A549 (cell line): Measurements from ENCODE around the gene ITIH3. TPM values are rescaled to one million over a fixed set of nuclear protein-coding genes. Genes with fewer than 3 reads are reported as not detected.

ENCODE experiments used
- ATAC-seq, 2 experiments: fragments of 200-7000 bp in 1 of 2; fragments of >200 bp in 1 of 2; cut with Nextera tagmentation in 1 of 2; cut with Tn5 transposase in 1 of 2; 3 replicates each; pipeline versions ENCODE4 v1.8.0 to v1.9.1; 2018 to 2020; ENCODE audit warnings: mild to moderate bottlenecking in 1 of 2, moderate library complexity in 1 of 2
- CTCF ChIA-PET: fragments of 300-600 bp; sonication (Branson Sonifier 250); formaldehyde crosslinking; extraction: SDS; loops from one replicate; lab custom pipeline; 2021; ENCODE audit warnings: antibody characterized with exemption, inconsistent platforms; lab: Yijun Ruan, JAX
- POLR2A ChIA-PET: fragments of 350-600 bp; formaldehyde crosslinking; extraction: SDS; loops from one replicate; lab custom pipeline; 2021; ENCODE audit warnings: antibody characterized with exemption, inconsistent platforms; lab: Yijun Ruan, JAX
- DNase-seq, 2 experiments: peaks; one replicate each; pipeline versions ENCODE4 v3.0.0 to v3.0.0-alpha.2; 2011 to 2016; ENCODE audit warnings: low read depth in 1 of 2, low spot score in 1 of 2
- FAIRE-seq: peaks from 2 replicates; lab custom pipeline; 2011; peaks lifted over from hg19 to GRCh38; lab: Jason Lieb, UNC
- H3K27ac ChIP-seq, 2 experiments: fragments of >200 bp; sonication (Bioruptor Twin); formaldehyde crosslinking; 3 replicates each; pipeline ENCODE4 v1.5.1; 2016 to 2017
- H3K4me1 ChIP-seq: fragments of >200 bp; sonication (Bioruptor Twin); formaldehyde crosslinking; 3 replicates; pipeline ENCODE4 v1.6.1; 2016
- H3K4me2 ChIP-seq: fragments of >200 bp; sonication (Bioruptor Twin); formaldehyde crosslinking; 3 replicates; pipeline ENCODE4 v1.6.1; 2016
- H3K4me3 ChIP-seq: fragments of >200 bp; sonication (Bioruptor Twin); formaldehyde crosslinking; 3 replicates; pipeline ENCODE4 v1.5.1; 2016
- H3K9me3 ChIP-seq: fragments of >200 bp; sonication (Bioruptor Twin); formaldehyde crosslinking; 3 replicates; pipeline ENCODE4 v1.6.1; 2016
- CBX2 ChIP-seq: fragments of 200-600 bp; sonication (generic); IDR thresholded peaks from 2 replicates; pipeline ENCODE4 v1.6.1; 2016; ENCODE audit warnings: low read depth, mild to moderate bottlenecking, borderline replicate concordance
- EHMT2 ChIP-seq: fragments of 200-600 bp; sonication (generic); IDR thresholded peaks from 2 replicates; pipeline ENCODE4 v1.6.1; 2016; ENCODE audit warnings: antibody characterized with exemption, low read depth, mild to moderate bottlenecking, moderate library complexity
- ESRRA ChIP-seq: fragments of 150-350 bp; IDR thresholded peaks from 2 replicates; pipeline ENCODE4 v1.6.1; 2014; ENCODE audit warnings: mild to moderate bottlenecking, low read length, borderline replicate concordance
- GATA3 ChIP-seq: IDR thresholded peaks from 2 replicates; pipeline ENCODE4 v1.6.1; 2012; ENCODE audit warnings: borderline replicate concordance
- HDAC2 ChIP-seq: fragments of 200-600 bp; sonication (generic); IDR thresholded peaks from 2 replicates; pipeline ENCODE4 v1.6.1; 2016
- HMGXB4 ChIP-seq: fragments of 250-450 bp; sonication (Bioruptor Pico); IDR thresholded peaks from 2 replicates; pipeline ENCODE4 v1.5.0; 2021; ENCODE audit warnings: mild to moderate bottlenecking, moderate library complexity, borderline replicate concordance
- HOXA7 ChIP-seq: fragments of 250-450 bp; sonication (Bioruptor Pico); IDR thresholded peaks from 2 replicates; pipeline ENCODE4 v1.5.0; 2020; ENCODE audit warnings: mild to moderate bottlenecking, moderate library complexity
- HOXB13 ChIP-seq: fragments of 250-450 bp; sonication (Bioruptor Pico); IDR thresholded peaks from 2 replicates; pipeline ENCODE4 v1.5.0; 2020; ENCODE audit warnings: low read depth, mild to moderate bottlenecking, moderate library complexity
- HOXB5 ChIP-seq: fragments of 250-450 bp; sonication (Bioruptor Pico); IDR thresholded peaks from 2 replicates; pipeline ENCODE4 v1.5.0; 2020; ENCODE audit warnings: mild to moderate bottlenecking, moderate library complexity
- JUNB ChIP-seq: fragments of >200 bp; sonication (Bioruptor Twin); formaldehyde crosslinking; IDR thresholded peaks from 2 replicates; pipeline ENCODE4 v1.6.1; 2016
- KDM5A ChIP-seq: fragments of 200-600 bp; sonication (generic); IDR thresholded peaks from 2 replicates; pipeline ENCODE4 v1.6.1; 2016; ENCODE audit warnings: antibody characterized with exemption, mild to moderate bottlenecking
- MAZ ChIP-seq: fragments of 150-350 bp; IDR thresholded peaks from 2 replicates; pipeline ENCODE4 v1.6.1; 2014; ENCODE audit warnings: antibody characterized with exemption, low read depth, low read length, borderline replicate concordance
- MYC ChIP-seq: IDR thresholded peaks from 2 replicates; pipeline ENCODE4 v1.6.1; 2012; ENCODE audit warnings: mild to moderate bottlenecking, inconsistent platforms, low read length, improper control_type of control experiment, borderline replicate concordance
- NFE2L2 ChIP-seq: fragments of 150-350 bp; conservative IDR thresholded peaks from 2 replicates; pipeline ENCODE4 v1.6.1; 2014; ENCODE audit warnings: low read length
- NPAS2 ChIP-seq: fragments of 250-450 bp; sonication (Bioruptor Pico); IDR thresholded peaks from 2 replicates; pipeline ENCODE4 v1.8.0; 2022; ENCODE audit warnings: mild to moderate bottlenecking, moderate library complexity, borderline replicate concordance
- PHF8 ChIP-seq: fragments of 200-600 bp; sonication (generic); IDR thresholded peaks from 2 replicates; pipeline ENCODE4 v1.6.1; 2016; ENCODE audit warnings: low read depth, mild to moderate bottlenecking, antibody characterized with exemption, moderate library complexity, borderline replicate concordance
- POLR2A ChIP-seq: IDR thresholded peaks from 2 replicates; pipeline ENCODE4 v1.6.1; 2012; ENCODE audit warnings: mild to moderate bottlenecking, low read length
- POLR2AphosphoS2 ChIP-seq: conservative IDR thresholded peaks from 2 replicates; pipeline ENCODE4 v1.6.1; 2012; ENCODE audit warnings: low read length, improper control_type of control experiment, inconsistent platforms
- REST ChIP-seq: fragments of 200-600 bp; sonication (generic); IDR thresholded peaks from 2 replicates; pipeline ENCODE4 v1.6.1; 2016; ENCODE audit warnings: antibody characterized with exemption, mild to moderate bottlenecking, moderate library complexity
- RNF2 ChIP-seq: fragments of 200-600 bp; sonication (generic); IDR thresholded peaks from 2 replicates; pipeline ENCODE4 v1.6.1; 2016; ENCODE audit warnings: low read depth, mild to moderate bottlenecking, antibody characterized with exemption, moderate library complexity, borderline replicate concordance
- SMC3 ChIP-seq: fragments of >200 bp; sonication (Bioruptor Twin); formaldehyde crosslinking; IDR thresholded peaks from 3 replicates; pipeline ENCODE4 v1.6.1; 2018; ENCODE audit warnings: inconsistent platforms
- ZNF302 ChIP-seq: fragments of 250-450 bp; sonication (Bioruptor Pico); IDR thresholded peaks from 2 replicates; pipeline ENCODE4 v1.9.0; 2021; ENCODE audit warnings: inconsistent platforms, mild to moderate bottlenecking, moderate library complexity
- WGBS: methylation state at CpG from one replicate; pipeline ENCODE4 v1.1.6; 2017; ENCODE audit errors: missing lambda C conversion rate; 5-methylcytosine and 5-hydroxymethylcytosine counted together
- polyA plus RNA-seq, 4 experiments: library from polyadenylated mRNA; depleted of rRNA in 3 of 4; stranded (reverse); fragments of >200 nt; fragmentation: RNase III in 1 of 4; extraction: RNeasy Plus Mini Kit Qiagen cat#74134 plus additional on column Dnase treatment in 1 of 4; gene quantifications; 2 replicates in 3 of 4; 3 replicates in 1 of 4; pipeline ENCODE4 v1.2.3, GENCODE V29; 2011 to 2017
- TF ChIP-seq, protein P1 (sequence below): IDR thresholded peaks from 2 replicates; pipeline ENCODE4 v1.6.1; 2012; ENCODE audit warnings: low read depth, borderline replicate concordance

The ITIH3 gene
- polyA plus RNA-seq, 2 of the 4 experiments (the other 2 are of a cell fraction): 0.09 TPM; not detected in 1

DNA sequence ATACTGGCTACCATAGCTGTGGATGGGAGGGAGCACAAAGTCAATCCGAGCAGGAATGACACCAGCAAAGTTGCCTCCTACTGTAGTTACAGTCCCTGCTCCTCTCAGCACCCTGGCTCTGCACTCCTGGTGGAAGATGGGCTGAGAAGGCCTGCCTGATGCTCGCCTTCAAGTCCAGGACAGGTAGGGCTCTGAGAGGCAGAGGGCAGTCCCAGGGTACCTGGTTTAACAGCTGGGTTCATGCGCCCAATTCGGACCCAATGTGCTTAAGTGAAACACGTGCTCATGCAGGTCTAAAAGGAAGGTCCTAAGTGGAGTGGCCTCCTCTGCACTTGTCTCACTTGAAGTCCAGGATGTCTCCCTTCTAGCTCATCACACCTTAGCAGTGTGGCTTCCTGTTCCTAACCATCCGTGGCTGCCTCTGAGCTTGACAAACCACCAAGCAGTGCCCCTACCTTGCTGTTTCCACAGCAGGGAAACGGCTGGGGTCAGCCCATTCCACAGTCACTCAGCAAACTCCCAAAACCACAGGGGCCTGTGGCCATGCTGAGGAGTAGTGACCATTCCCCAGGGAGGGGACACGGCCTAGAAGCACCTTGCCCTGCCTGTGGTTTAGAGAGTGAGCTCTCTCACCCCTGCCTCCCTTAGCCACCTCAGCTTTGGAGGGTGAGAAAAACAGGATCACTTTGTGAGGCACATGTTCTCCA, 44.1 kb downstream of the ITIH3 start:
- ChIA-PET POLR2A (no interaction called here), CTCF (interaction anchor here (0.5 to 1.6 kb wide), 6 partner anchors 10 to 214 kb away, joined by 3 to 6 read pairs (median 4); no protein-coding TSS in a partner anchor)
- Histone ChIP-seq H3K9me3 (no peaks in the 10 kb centered on the region), H3K4me3 (no peak overlapping the region), H3K27ac (no peak overlapping the region), H3K4me1 (no peaks in the 10 kb centered on the region), H3K4me2 (no peak overlapping the region)
- no peak for FAIRE-seq
- DNase-seq: no peak
- 81% methylated on average over 7 of the region's 8 CpGs for WGBS
- ATAC-seq: no peak
- no peak for TF ChIP-seq HDAC2
- no peak for TF ChIP-seq KDM5A
- TF ChIP-seq NPAS2: no peak
- TF ChIP-seq, protein P1, sequence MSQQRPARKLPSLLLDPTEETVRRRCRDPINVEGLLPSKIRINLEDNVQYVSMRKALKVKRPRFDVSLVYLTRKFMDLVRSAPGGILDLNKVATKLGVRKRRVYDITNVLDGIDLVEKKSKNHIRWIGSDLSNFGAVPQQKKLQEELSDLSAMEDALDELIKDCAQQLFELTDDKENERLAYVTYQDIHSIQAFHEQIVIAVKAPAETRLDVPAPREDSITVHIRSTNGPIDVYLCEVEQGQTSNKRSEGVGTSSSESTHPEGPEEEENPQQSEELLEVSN: no peak
- no peak for TF ChIP-seq HMGXB4 (CRISPR knock-in tag)
- no peak for TF ChIP-seq CBX2
- TF ChIP-seq POLR2A: no peak
- TF ChIP-seq NFE2L2: no peak
- no peak for TF ChIP-seq MAZ
- no peak for TF ChIP-seq EHMT2
- TF ChIP-seq PHF8: no peak

DNA sequence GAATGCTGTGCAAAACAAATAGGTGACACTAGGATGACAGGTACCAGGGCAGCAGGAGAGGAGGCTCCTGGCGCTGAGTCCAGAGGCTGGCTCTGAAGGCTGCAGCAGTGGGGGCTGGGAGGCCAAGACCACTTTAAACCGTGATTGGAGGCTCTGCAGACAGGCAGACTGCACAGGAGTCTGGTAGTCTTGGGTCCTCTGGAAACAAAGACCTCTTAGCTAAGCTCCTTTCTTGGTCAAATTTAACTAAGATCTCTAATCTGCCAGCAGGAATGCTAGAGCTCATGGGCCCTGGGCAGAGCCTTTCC, 44.6 kb downstream of the ITIH3 start:
- CTCF ChIA-PET: interaction anchor here (1.1 to 1.6 kb wide), 4 partner anchors 9 to 14 kb away, joined by 3 to 6 read pairs (median 4); no protein-coding TSS in a partner anchor
- Histone ChIP-seq H3K4me1 (no peaks in the 10 kb centered on the region), H3K27ac (no peak overlapping the region), H3K4me2 (no peak overlapping the region), H3K9me3 (no peaks in the 10 kb centered on the region), H3K4me3 (no peak overlapping the region)
- 75% methylated on average over 2 of the region's 2 CpGs for WGBS
- POLR2A ChIA-PET: no interaction called here
- DNase-seq (no peak), FAIRE-seq (no peak), ATAC-seq (no peak)
- no peak for TF ChIP-seq HOXB13 (CRISPR knock-in tag)
- TF ChIP-seq SMC3: no peak
- TF ChIP-seq JUNB: no peak
- TF ChIP-seq HOXB5: no peak
- TF ChIP-seq KDM5A: no peak
- TF ChIP-seq, protein P1: no peak
- no peak for TF ChIP-seq GATA3
- no peak for TF ChIP-seq MYC
- no peak for TF ChIP-seq HOXA7 (CRISPR knock-in tag)
- no peak for TF ChIP-seq ZNF302
- TF ChIP-seq REST: no peak
- TF ChIP-seq POLR2AphosphoS2: no peak
- no peak for TF ChIP-seq RNF2
- TF ChIP-seq ESRRA: no peak
